Kidney (tissue), 14 donors: ENCODE measurements around the gene EMC7. TPM values are rescaled to one million over a fixed set of nuclear protein-coding genes. Genes with fewer than 3 reads are reported as not detected.

Experiments used
- DNase-seq, 5 donors: peaks; one replicate each; pipeline ENCODE4 v3.0.0-alpha.2; 2013 to 2020
- FAIRE-seq: peaks from 2 replicates; lab custom pipeline; 2012; peaks lifted over from hg19 to GRCh38; lab: Jason Lieb, UNC
- H3K27ac ChIP-seq, 2 donors: one replicate each; pipeline ENCODE4 v1.7.0; 2013; ENCODE audit warnings: low read depth in 2 of 2, low read length in 2 of 2, inconsistent platforms in 1 of 2
- H3K27me3 ChIP-seq: one replicate; pipeline ENCODE4 v1.7.1; 2013; ENCODE audit warnings: low read length, inconsistent platforms; ENCODE audit not compliant: control insufficient read depth, insufficient read depth
- H3K36me3 ChIP-seq, 3 donors: one replicate each; pipeline versions ENCODE4 v1.7.0 to v1.7.1; 2013; ENCODE audit warnings: low read length in 3 of 3, control low read depth in 1 of 3, inconsistent platforms in 1 of 3; ENCODE audit not compliant: insufficient read depth in 3 of 3, control insufficient read depth in 2 of 3
- H3K4me1 ChIP-seq, 3 donors: one replicate each; pipeline versions ENCODE4 v1.7.0 to v1.7.1; 2013; ENCODE audit warnings: low read length in 3 of 3, inconsistent platforms in 1 of 3, low read depth in 1 of 3; ENCODE audit not compliant: control insufficient read depth in 2 of 3, insufficient read depth in 2 of 3
- H3K4me3 ChIP-seq, 3 donors: one replicate each; pipeline versions ENCODE4 v1.7.0 to v1.8.1; 2013; ENCODE audit warnings: low read length in 3 of 3, control low read depth in 1 of 3, inconsistent platforms in 1 of 3
- H3K9ac ChIP-seq, 3 donors: one replicate each; pipeline versions ENCODE4 v1.7.0 to v1.7.1; 2013; ENCODE audit warnings: low read length in 3 of 3, control low read depth in 1 of 3, inconsistent platforms in 1 of 3
- H3K9me3 ChIP-seq, 3 donors: one replicate each; pipeline versions ENCODE4 v1.7.0 to v1.7.1; 2013; ENCODE audit warnings: low read length in 3 of 3, control low read depth in 1 of 3, inconsistent platforms in 1 of 3; ENCODE audit not compliant: control insufficient read depth in 2 of 3, insufficient read depth in 1 of 3
- CTCF ChIP-seq: IDR thresholded peaks from 3 replicates; pipeline ENCODE4 v1.5.1; 2012; ENCODE audit warnings: mild to moderate bottlenecking, moderate library complexity, borderline replicate concordance; ENCODE audit not compliant: insufficient read depth; ENCODE audit errors: extremely low read depth
- intact Hi-C: fragments of 100-400 bp; cut with DNase I; formaldehyde crosslinking; loops from one replicate; pipeline ENCODE4 v1.11.1; 2022
- polyA plus RNA-seq: library from polyadenylated mRNA; stranded (reverse); fragments of 350-450 nt; fragmentation: Illumina TruSeq; extraction: RNeasy Lipid Tissue Mini Kit (QIAGEN cat#74804); gene quantifications from one replicate; pipeline ENCODE4 v1.2.3, GENCODE V29; 2014; ENCODE audit warnings: low read depth, low replicate concordance; ENCODE audit not compliant: insufficient read depth
- total RNA-seq: library from RNA; stranded (reverse); fragmentation: NEBNext Ultra II Directional; extraction: Animal tissue kit (Norgen Biotek cat#: 25700); gene quantifications from one replicate; pipeline ENCODE4 v1.2.1, GENCODE V29; 2021
- donor health status: control.
- donor health status: control.
- donor health status: control.
- donor health status: control.
- donor health status: control.
- donor health status: DM: yes; HTN: yes; CAD: no.
- donor health status: Normal renal cell carcinoma (clear cell type).

EMC7 gene
- total and polyA plus RNA-seq, 2 donors from 2014 or later, result 73.1 to 125 TPM

GRCh38 chr15:34064438-34064837, 37.2 kb downstream of the EMC7 start:
- Histone ChIP-seq H3K4me3 (no peak overlapping the region), H3K9ac (no peak overlapping the region), H3K36me3 (no peaks in the 10 kb centered on the region), H3K27me3 (no peaks in the 10 kb centered on the region), H3K27ac (no peak overlapping the region), H3K9me3 (no peaks in the 10 kb centered on the region), H3K4me1 (no peaks in the 10 kb centered on the region)
- no peak for TF ChIP-seq CTCF
- FAIRE-seq (no peak), DNase-seq (no peak)
- intact Hi-C loops, result loop anchor here (10.0 kb wide), 1 partner anchor 150 kb away; the partner anchor contains the start of gene KATNBL1

GRCh38 chr15:34059946-34060345, 41.7 kb downstream of the EMC7 start:
- DNase-seq (no peak), FAIRE-seq (no peak)
- H3K9ac ChIP-seq, result no peak overlapping the region
- TF ChIP-seq CTCF, result no peak
- intact Hi-C loops, result loop anchor here (10.0 kb wide), 1 partner anchor 155 kb away; the partner anchor contains the start of gene KATNBL1
- H3K36me3 ChIP-seq, result no peaks in the 10 kb centered on the region
- no peak overlapping the region for H3K27ac ChIP-seq
- no peak overlapping the region for H3K4me3 ChIP-seq
- H3K4me1 ChIP-seq, result peaks cover 0 to 3% (median 3%) of the 10 kb centered on the region in 3 donors
- no peaks in the 10 kb centered on the region for H3K27me3 ChIP-seq
- no peaks in the 10 kb centered on the region for H3K9me3 ChIP-seq

- Histone ChIP-seq H3K4me3 (no peak overlapping the region), H3K36me3 (no peaks in the 10 kb centered on the region), H3K27me3 (no peaks in the 10 kb centered on the region), H3K9me3 (no peaks in the 10 kb centered on the region), H3K9ac (no peak overlapping the region), H3K4me1 (peaks cover 0 to 3% (median 3%) of the 10 kb centered on the region in 3 donors), H3K27ac (no peak overlapping the region)
- FAIRE-seq, result no peak
- no peak for DNase-seq
- TF ChIP-seq CTCF, result no peak
- intact Hi-C loops, result no loop called here
Observed at GRCh38 chr15:34059476-34059875, 42.2 kb downstream of the EMC7 start.

GRCh38 chr15:34056911-34057310, 44.8 kb downstream of the EMC7 start:
- Histone ChIP-seq H3K27ac (no peak overlapping the region), H3K9ac (no peak overlapping the region), H3K27me3 (no peaks in the 10 kb centered on the region), H3K4me1 (peaks cover 0 to 3% (median 3%) of the 10 kb centered on the region in 3 donors), H3K36me3 (no peaks in the 10 kb centered on the region), H3K4me3 (no peak overlapping the region), H3K9me3 (no peaks in the 10 kb centered on the region)
- TF ChIP-seq CTCF, result no peak
- DNase-seq, result no peak
- intact Hi-C loops, result no loop called here
- no peak for FAIRE-seq
